Measurements from ENCODE around the gene NPBWR2.

NPBWR2 gene

GRCh38 chr20:64069209-64069613, 38.2 kb downstream of the NPBWR2 start:
- DNase-seq = no peak
- in situ Hi-C loops (cut with HindIII; ENCODE audit: low pct_ligation_motif_present, low pct_unique_long_range_greater_than_20kb, low sequenced_read_pairs) = no loop called here

- in situ Hi-C loops (cut with HindIII; ENCODE audit: low pct_ligation_motif_present, low pct_unique_long_range_greater_than_20kb, low sequenced_read_pairs) = no loop called here
- DNase-seq = no peak
Observed at GRCh38 chr20:64068386-64069208, 38.8 kb downstream of the NPBWR2 start.

- in situ Hi-C loops (cut with HindIII; ENCODE audit: low pct_ligation_motif_present, low pct_unique_long_range_greater_than_20kb, low sequenced_read_pairs) = no loop called here
Observed at GRCh38 chr20:64067733-64068307, 39.5 kb downstream of the NPBWR2 start.

GRCh38 chr20:64067005-64067632, 40.2 kb downstream of the NPBWR2 start:
- DNase-seq = no peak
- in situ Hi-C loops (cut with HindIII; ENCODE audit: low pct_ligation_motif_present, low pct_unique_long_range_greater_than_20kb, low sequenced_read_pairs) = no loop called here

More at GRCh38 chr20:64067733-64068307, 39.5 kb downstream of the NPBWR2 start:
- DNase-seq = no peak

- in situ Hi-C loops (cut with HindIII; ENCODE audit: low pct_ligation_motif_present, low pct_unique_long_range_greater_than_20kb, low sequenced_read_pairs) = no loop called here
- peak; percentile 92 for DNase-seq
Observed at GRCh38 chr20:64065974-64066343, 41.4 kb downstream of the NPBWR2 start.

GRCh38 chr20:64065062-64065973, 42.0 kb downstream of the NPBWR2 start:
- DNase-seq = no peak
- in situ Hi-C loops (cut with HindIII; ENCODE audit: low pct_ligation_motif_present, low pct_unique_long_range_greater_than_20kb, low sequenced_read_pairs) = no loop called here

GRCh38 chr20:64064145-64064698, 43.1 kb downstream of the NPBWR2 start:
- DNase-seq = peak; percentile 66
- in situ Hi-C loops (cut with HindIII; ENCODE audit: low pct_ligation_motif_present, low pct_unique_long_range_greater_than_20kb, low sequenced_read_pairs) = no loop called here

- in situ Hi-C loops (cut with HindIII; ENCODE audit: low pct_ligation_motif_present, low pct_unique_long_range_greater_than_20kb, low sequenced_read_pairs) = no loop called here
- DNase-seq = no peak
Observed at GRCh38 chr20:64063389-64064144, 43.8 kb downstream of the NPBWR2 start.

GRCh38 chr20:64062596-64063388, 44.6 kb downstream of the NPBWR2 start, which contains the start of gene TCEA2:
Gene TCEA2 (plus strand): TSS chr20:64063198. CDS start chr20:64063313, 115 bp downstream.
- peak; percentile 93 for DNase-seq
- in situ Hi-C loops (cut with HindIII; ENCODE audit: low pct_ligation_motif_present, low pct_unique_long_range_greater_than_20kb, low sequenced_read_pairs) = no loop called here

GRCh38 chr20:64062276-64062595, 45.1 kb downstream of the NPBWR2 start:
- in situ Hi-C loops (cut with HindIII; ENCODE audit: low pct_ligation_motif_present, low pct_unique_long_range_greater_than_20kb, low sequenced_read_pairs) = no loop called here
- DNase-seq = no peak

GRCh38 chr20:64058536-64058935, 48.8 kb downstream of the NPBWR2 start:
- DNase-seq = no peak
- in situ Hi-C loops (cut with HindIII; ENCODE audit: low pct_ligation_motif_present, low pct_unique_long_range_greater_than_20kb, low sequenced_read_pairs) = no loop called here

GRCh38 chr20:64057628-64058498, 49.5 kb downstream of the NPBWR2 start:
- in situ Hi-C loops (cut with HindIII; ENCODE audit: low pct_ligation_motif_present, low pct_unique_long_range_greater_than_20kb, low sequenced_read_pairs) = no loop called here
- DNase-seq = peak; percentile 53

GRCh38 chr20:64056889-64057627, 50.3 kb downstream of the NPBWR2 start:
- in situ Hi-C loops (cut with HindIII; ENCODE audit: low pct_ligation_motif_present, low pct_unique_long_range_greater_than_20kb, low sequenced_read_pairs) = no loop called here
- no peak for DNase-seq

GRCh38 chr20:64056639-64056888, 50.8 kb downstream of the NPBWR2 start:
- in situ Hi-C loops (cut with HindIII; ENCODE audit: low pct_ligation_motif_present, low pct_unique_long_range_greater_than_20kb, low sequenced_read_pairs) = no loop called here
- no peak for DNase-seq

GRCh38 chr20:64055893-64056638, 51.3 kb downstream of the NPBWR2 start:
- DNase-seq = no peak
- in situ Hi-C loops (cut with HindIII; ENCODE audit: low pct_ligation_motif_present, low pct_unique_long_range_greater_than_20kb, low sequenced_read_pairs) = no loop called here
